ENCODE data around the gene TECTB. TPM values are rescaled to one million over a fixed set of nuclear protein-coding genes. Genes with fewer than 3 reads are reported as not detected.

Gene TECTB
- total and polyA plus RNA-seq, 3 experiments from 2014 or later = not detected

- ChIA-PET POLR2A (no interaction called here), CTCF (no interaction called here)
- no peak overlapping the region for H3K4me3 ChIP-seq (ENCODE audit: low read length)
- H3K4me1 ChIP-seq (ENCODE audit: insufficient read depth, low read length) = no peaks in the 10 kb centered on the region
- H3K27ac Mint-ChIP-seq = no peak overlapping the region
- H3K36me3 Mint-ChIP-seq = no peaks in the 10 kb centered on the region
- no peaks in the 10 kb centered on the region for H3K9me3 ChIP-seq (ENCODE audit: low read length)
- no peaks in the 10 kb centered on the region for H3K36me3 ChIP-seq (ENCODE audit: insufficient read depth, low read length)
- H3K27me3 Mint-ChIP-seq = peaks cover 9 to 21% of the 10 kb centered on the region in 2 donors
- no peak overlapping the region for H3K27ac ChIP-seq (ENCODE audit: low read depth, low read length)
- no peak for DNase-seq
- H3K4me1 Mint-ChIP-seq = no peaks in the 10 kb centered on the region
- no peaks in the 10 kb centered on the region for H3K27me3 ChIP-seq (ENCODE audit: insufficient read depth, low read length, poor library complexity, severe bottlenecking)
- no peaks in the 10 kb centered on the region for H3K9me3 Mint-ChIP-seq
- H3K4me3 Mint-ChIP-seq = no peak overlapping the region
These were observed 6.3 kb downstream of the TECTB start for GRCh38 chr10:112289373-112290053.

GRCh38 chr10:112290054-112290373 is 6.8 kb downstream of the TECTB start:
- Histone ChIP-seq H3K27ac (ENCODE audit: low read depth, low read length) (no peak overlapping the region), H3K36me3 (ENCODE audit: insufficient read depth, low read length) (no peaks in the 10 kb centered on the region), H3K4me1 (ENCODE audit: insufficient read depth, low read length) (no peaks in the 10 kb centered on the region), H3K4me3 (ENCODE audit: low read length) (no peak overlapping the region), H3K9me3 (ENCODE audit: low read length) (no peaks in the 10 kb centered on the region), H3K27me3 (ENCODE audit: insufficient read depth, low read length, poor library complexity, severe bottlenecking) (no peaks in the 10 kb centered on the region)
- no peak for DNase-seq
- no peaks in the 10 kb centered on the region for H3K4me1 Mint-ChIP-seq
- no peak overlapping the region for H3K27ac Mint-ChIP-seq
- ChIA-PET CTCF (no interaction called here), POLR2A (no interaction called here)
- no peaks in the 10 kb centered on the region for H3K36me3 Mint-ChIP-seq
- no peaks in the 10 kb centered on the region for H3K9me3 Mint-ChIP-seq
- H3K4me3 Mint-ChIP-seq = no peak overlapping the region
- peaks cover 7 to 22% of the 10 kb centered on the region in 2 donors for H3K27me3 Mint-ChIP-seq

- no peaks in the 10 kb centered on the region for H3K4me1 Mint-ChIP-seq
- H3K27me3 ChIP-seq (ENCODE audit: insufficient read depth, low read length, poor library complexity, severe bottlenecking) = no peaks in the 10 kb centered on the region
- no peak for DNase-seq
- no peak overlapping the region for H3K4me3 Mint-ChIP-seq
- peaks cover 4 to 24% of the 10 kb centered on the region in 2 donors for H3K27me3 Mint-ChIP-seq
- H3K4me1 ChIP-seq (ENCODE audit: insufficient read depth, low read length) = no peaks in the 10 kb centered on the region
- H3K36me3 Mint-ChIP-seq = no peaks in the 10 kb centered on the region
- no peaks in the 10 kb centered on the region for H3K36me3 ChIP-seq (ENCODE audit: insufficient read depth, low read length)
- no peaks in the 10 kb centered on the region for H3K9me3 Mint-ChIP-seq
- CTCF ChIA-PET = interaction anchor here (2.9 kb wide), 1 partner anchor 14 kb away, joined by 14 read pairs; no protein-coding TSS in a partner anchor
- H3K4me3 ChIP-seq (ENCODE audit: low read length) = no peak overlapping the region
- no peak overlapping the region for H3K27ac Mint-ChIP-seq
- POLR2A ChIA-PET = no interaction called here
- H3K9me3 ChIP-seq (ENCODE audit: low read length) = no peaks in the 10 kb centered on the region
- H3K27ac ChIP-seq (ENCODE audit: low read depth, low read length) = no peak overlapping the region
These were observed 11.0 kb downstream of the TECTB start for GRCh38 chr10:112294169-112294568.

GRCh38 chr10:112295853-112296830 is 12.9 kb downstream of the TECTB start:
- POLR2A ChIA-PET = no interaction called here
- Mint-ChIP-seq H3K27me3 (peaks cover 4 to 24% of the 10 kb centered on the region in 2 donors), H3K4me3 (no peak overlapping the region), H3K4me1 (no peaks in the 10 kb centered on the region), H3K27ac (peak overlapping the region in 1 of 8 donors; percentile 55), H3K9me3 (no peaks in the 10 kb centered on the region), H3K36me3 (no peaks in the 10 kb centered on the region)
- no peaks in the 10 kb centered on the region for H3K4me1 ChIP-seq (ENCODE audit: insufficient read depth, low read length)
- no peaks in the 10 kb centered on the region for H3K36me3 ChIP-seq (ENCODE audit: insufficient read depth, low read length)
- no peaks in the 10 kb centered on the region for H3K9me3 ChIP-seq (ENCODE audit: low read length)
- CTCF ChIA-PET = interaction anchor here (2.9 kb wide), 1 partner anchor 12 kb away, joined by 14 read pairs; no protein-coding TSS in a partner anchor
- no peak overlapping the region for H3K27ac ChIP-seq (ENCODE audit: low read depth, low read length)
- DNase-seq = no peak
- H3K4me3 ChIP-seq (ENCODE audit: low read length) = no peak overlapping the region
- H3K27me3 ChIP-seq (ENCODE audit: insufficient read depth, low read length, poor library complexity, severe bottlenecking) = no peaks in the 10 kb centered on the region

- no peaks in the 10 kb centered on the region for H3K27me3 ChIP-seq (ENCODE audit: insufficient read depth, low read length, poor library complexity, severe bottlenecking)
- ChIA-PET POLR2A (no interaction called here), CTCF (no interaction called here)
- no peak overlapping the region for H3K4me3 ChIP-seq (ENCODE audit: low read length)
- Mint-ChIP-seq H3K9me3 (no peaks in the 10 kb centered on the region), H3K27ac (no peak overlapping the region), H3K36me3 (no peaks in the 10 kb centered on the region), H3K4me1 (no peaks in the 10 kb centered on the region), H3K27me3 (peaks cover 3 to 24% of the 10 kb centered on the region in 2 donors), H3K4me3 (no peak overlapping the region)
- no peak overlapping the region for H3K27ac ChIP-seq (ENCODE audit: low read depth, low read length)
- no peaks in the 10 kb centered on the region for H3K9me3 ChIP-seq (ENCODE audit: low read length)
- no peaks in the 10 kb centered on the region for H3K4me1 ChIP-seq (ENCODE audit: insufficient read depth, low read length)
- no peaks in the 10 kb centered on the region for H3K36me3 ChIP-seq (ENCODE audit: insufficient read depth, low read length)
- DNase-seq = no peak
These were observed 13.7 kb downstream of the TECTB start for GRCh38 chr10:112296908-112297331.

- ChIA-PET CTCF (no interaction called here), POLR2A (no interaction called here)
- Histone ChIP-seq H3K4me3 (ENCODE audit: low read length) (no peak overlapping the region), H3K36me3 (ENCODE audit: insufficient read depth, low read length) (no peaks in the 10 kb centered on the region), H3K4me1 (ENCODE audit: insufficient read depth, low read length) (no peaks in the 10 kb centered on the region), H3K27ac (ENCODE audit: low read depth, low read length) (no peak overlapping the region), H3K27me3 (ENCODE audit: insufficient read depth, low read length, poor library complexity, severe bottlenecking) (no peaks in the 10 kb centered on the region), H3K9me3 (ENCODE audit: low read length) (no peaks in the 10 kb centered on the region)
- Mint-ChIP-seq H3K27ac (no peak overlapping the region), H3K4me3 (no peak overlapping the region), H3K4me1 (no peaks in the 10 kb centered on the region), H3K36me3 (no peaks in the 10 kb centered on the region), H3K27me3 (peaks cover under 1 to 15% of the 10 kb centered on the region in 2 donors), H3K9me3 (no peaks in the 10 kb centered on the region)
- no peak for DNase-seq
These were observed 15.4 kb downstream of the TECTB start for GRCh38 chr10:112298581-112298980.

GRCh38 chr10:112299456-112299855 is 16.3 kb downstream of the TECTB start:
- Histone ChIP-seq H3K4me3 (ENCODE audit: low read length) (no peak overlapping the region), H3K9me3 (ENCODE audit: low read length) (no peaks in the 10 kb centered on the region), H3K27ac (ENCODE audit: low read depth, low read length) (no peak overlapping the region), H3K27me3 (ENCODE audit: insufficient read depth, low read length, poor library complexity, severe bottlenecking) (no peaks in the 10 kb centered on the region), H3K36me3 (ENCODE audit: insufficient read depth, low read length) (no peaks in the 10 kb centered on the region), H3K4me1 (ENCODE audit: insufficient read depth, low read length) (no peaks in the 10 kb centered on the region)
- peaks cover 0 to 14% of the 10 kb centered on the region in 2 donors for H3K27me3 Mint-ChIP-seq
- H3K9me3 Mint-ChIP-seq = no peaks in the 10 kb centered on the region
- POLR2A ChIA-PET = no interaction called here
- no peak overlapping the region for H3K27ac Mint-ChIP-seq
- H3K36me3 Mint-ChIP-seq = no peaks in the 10 kb centered on the region
- H3K4me3 Mint-ChIP-seq = no peak overlapping the region
- no peaks in the 10 kb centered on the region for H3K4me1 Mint-ChIP-seq
- no peak for DNase-seq
- CTCF ChIA-PET = no interaction called here

GRCh38 chr10:112302335-112302734 is 19.1 kb downstream of the TECTB start:
- DNase-seq = no peak
- POLR2A ChIA-PET = no interaction called here
- Histone ChIP-seq H3K4me1 (ENCODE audit: insufficient read depth, low read length) (no peaks in the 10 kb centered on the region), H3K36me3 (ENCODE audit: insufficient read depth, low read length) (no peaks in the 10 kb centered on the region), H3K27me3 (ENCODE audit: insufficient read depth, low read length, poor library complexity, severe bottlenecking) (no peaks in the 10 kb centered on the region), H3K27ac (ENCODE audit: low read depth, low read length) (no peak overlapping the region), H3K9me3 (ENCODE audit: low read length) (no peaks in the 10 kb centered on the region), H3K4me3 (ENCODE audit: low read length) (no peak overlapping the region)
- peaks cover 7 to 18% of the 10 kb centered on the region in 2 donors for H3K27me3 Mint-ChIP-seq
- H3K36me3 Mint-ChIP-seq = no peaks in the 10 kb centered on the region
- H3K4me1 Mint-ChIP-seq = no peaks in the 10 kb centered on the region
- no peak overlapping the region for H3K4me3 Mint-ChIP-seq
- no peaks in the 10 kb centered on the region for H3K9me3 Mint-ChIP-seq
- no peak overlapping the region for H3K27ac Mint-ChIP-seq
- CTCF ChIA-PET = no interaction called here
